Measurements from ENCODE around the gene MAPKAPK2.

MAPKAPK2 gene

GRCh38 chr1:206714331-206715058 lies 29.8 kb downstream of the MAPKAPK2 start:
- DNase-seq (ENCODE audit: low read depth, low spot score): no peak

DNA sequence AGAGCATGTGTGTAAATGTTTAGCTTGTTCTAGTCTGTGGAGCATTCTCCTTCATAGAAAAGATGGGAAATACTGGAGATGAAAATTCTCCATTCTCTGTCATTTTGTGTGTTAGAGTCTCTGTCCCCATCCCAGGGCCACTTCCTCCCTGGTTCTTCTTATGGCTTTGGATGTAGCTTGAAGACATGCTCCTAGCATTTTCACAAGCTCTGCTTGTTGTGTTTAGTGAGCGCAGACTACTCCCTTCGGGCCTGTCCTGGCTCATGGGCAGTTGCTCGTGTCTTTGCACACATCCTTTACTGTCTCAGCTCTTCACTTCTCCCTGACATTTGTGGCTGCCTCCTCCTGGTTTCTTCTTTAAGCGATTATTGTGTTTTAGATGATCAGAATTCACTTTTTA lies 30.4 kb downstream of the MAPKAPK2 start:
- Histone ChIP-seq H3K27me3 (ENCODE audit: insufficient read depth, insufficient read length) (no peaks in the 10 kb centered on the region), H3K9ac (ENCODE audit: insufficient read length, low read depth) (no peak overlapping the region), H3K9me3 (ENCODE audit: insufficient read depth, low read length) (no peaks in the 10 kb centered on the region), H3K36me3 (ENCODE audit: insufficient read depth, insufficient read length, low read length) (no peaks in the 10 kb centered on the region), H3K4me1 (ENCODE audit: insufficient read depth, insufficient read length) (no peaks in the 10 kb centered on the region), H3K4me3 (ENCODE audit: insufficient read length, low read depth) (no peak overlapping the region)
- DNase-seq (ENCODE audit: low read depth, low spot score): no peak
- TF ChIP-seq YY1 (IDR thresholded peaks at IDR 0.05; ENCODE audit: insufficient read depth, insufficient read length): no peak
- no peak for TF ChIP-seq SUZ12 (IDR thresholded peaks at IDR 0.05; ENCODE audit: extremely low read depth, insufficient read depth, insufficient read length)
- TF ChIP-seq ZNF274 (IDR thresholded peaks at IDR 0.05; ENCODE audit: low read depth, low read length): no peak

More at GRCh38 chr1:206714331-206715058, 29.8 kb downstream of the MAPKAPK2 start:
- H3K4me1 ChIP-seq (ENCODE audit: insufficient read depth, insufficient read length): no peaks in the 10 kb centered on the region
- no peak overlapping the region for H3K9ac ChIP-seq (ENCODE audit: insufficient read length, low read depth)
- no peaks in the 10 kb centered on the region for H3K9me3 ChIP-seq (ENCODE audit: insufficient read depth, low read length)
- H3K4me3 ChIP-seq (ENCODE audit: insufficient read length, low read depth): no peak overlapping the region
- TF ChIP-seq ZNF274 (IDR thresholded peaks at IDR 0.05; ENCODE audit: low read depth, low read length) (no peak), YY1 (IDR thresholded peaks at IDR 0.05; ENCODE audit: insufficient read depth, insufficient read length) (no peak)
- H3K27me3 ChIP-seq (ENCODE audit: insufficient read depth, insufficient read length): no peaks in the 10 kb centered on the region
- no peaks in the 10 kb centered on the region for H3K36me3 ChIP-seq (ENCODE audit: insufficient read depth, insufficient read length, low read length)

- Histone ChIP-seq H3K9me3 (ENCODE audit: insufficient read depth, low read length) (no peaks in the 10 kb centered on the region), H3K27me3 (ENCODE audit: insufficient read depth, insufficient read length) (no peaks in the 10 kb centered on the region), H3K36me3 (ENCODE audit: insufficient read depth, insufficient read length, low read length) (no peaks in the 10 kb centered on the region), H3K4me1 (ENCODE audit: insufficient read depth, insufficient read length) (no peaks in the 10 kb centered on the region), H3K9ac (ENCODE audit: insufficient read length, low read depth) (no peak overlapping the region), H3K4me3 (ENCODE audit: insufficient read length, low read depth) (no peak overlapping the region)
- DNase-seq (ENCODE audit: low read depth, low spot score): no peak
- TF ChIP-seq YY1 (IDR thresholded peaks at IDR 0.05; ENCODE audit: insufficient read depth, insufficient read length): no peak
- no peak for TF ChIP-seq SUZ12 (IDR thresholded peaks at IDR 0.05; ENCODE audit: extremely low read depth, insufficient read depth, insufficient read length)
- TF ChIP-seq ZNF274 (IDR thresholded peaks at IDR 0.05; ENCODE audit: low read depth, low read length): no peak
Observed at GRCh38 chr1:206715552-206716158, 30.9 kb downstream of the MAPKAPK2 start.

GRCh38 chr1:206716159-206716869 lies 31.6 kb downstream of the MAPKAPK2 start:
- H3K4me1 ChIP-seq (ENCODE audit: insufficient read depth, insufficient read length): no peaks in the 10 kb centered on the region
- H3K4me3 ChIP-seq (ENCODE audit: insufficient read length, low read depth): no peak overlapping the region
- no peak for DNase-seq (ENCODE audit: low read depth, low spot score)
- no peak overlapping the region for H3K9ac ChIP-seq (ENCODE audit: insufficient read length, low read depth)
- no peaks in the 10 kb centered on the region for H3K9me3 ChIP-seq (ENCODE audit: insufficient read depth, low read length)
- H3K27me3 ChIP-seq (ENCODE audit: insufficient read depth, insufficient read length): no peaks in the 10 kb centered on the region
- H3K36me3 ChIP-seq (ENCODE audit: insufficient read depth, insufficient read length, low read length): no peaks in the 10 kb centered on the region
- TF ChIP-seq ZNF274 (IDR thresholded peaks at IDR 0.05; ENCODE audit: low read depth, low read length) (no peak), YY1 (IDR thresholded peaks at IDR 0.05; ENCODE audit: insufficient read depth, insufficient read length) (no peak), SUZ12 (IDR thresholded peaks at IDR 0.05; ENCODE audit: extremely low read depth, insufficient read depth, insufficient read length) (no peak)

- no peaks in the 10 kb centered on the region for H3K36me3 ChIP-seq (ENCODE audit: insufficient read depth, insufficient read length, low read length)
- H3K4me1 ChIP-seq (ENCODE audit: insufficient read depth, insufficient read length): no peaks in the 10 kb centered on the region
- no peak overlapping the region for H3K9ac ChIP-seq (ENCODE audit: insufficient read length, low read depth)
Observed at GRCh38 chr1:206716870-206717673, 32.4 kb downstream of the MAPKAPK2 start.

DNA sequence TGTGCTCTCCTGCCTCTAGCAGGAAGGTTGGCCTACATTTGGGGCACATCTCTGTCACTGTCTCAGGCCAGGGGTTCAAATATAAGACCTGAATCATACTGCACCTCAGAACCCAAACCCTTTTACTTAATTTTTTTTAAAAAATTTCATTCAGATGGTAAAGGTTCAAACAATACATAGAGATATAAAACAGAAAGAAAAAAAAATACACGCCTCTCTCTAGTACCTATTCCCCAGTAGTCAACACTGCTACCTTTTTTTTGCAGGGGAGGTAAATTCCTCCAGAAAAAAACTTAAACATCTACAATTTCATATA lies 32.9 kb downstream of the MAPKAPK2 start:
- TF ChIP-seq ZNF274 (IDR thresholded peaks at IDR 0.05; ENCODE audit: low read depth, low read length) (no peak), YY1 (IDR thresholded peaks at IDR 0.05; ENCODE audit: insufficient read depth, insufficient read length) (no peak), SUZ12 (IDR thresholded peaks at IDR 0.05; ENCODE audit: extremely low read depth, insufficient read depth, insufficient read length) (no peak)

More at GRCh38 chr1:206716870-206717673, 32.4 kb downstream of the MAPKAPK2 start:
- Histone ChIP-seq H3K27me3 (ENCODE audit: insufficient read depth, insufficient read length) (no peaks in the 10 kb centered on the region), H3K4me3 (ENCODE audit: insufficient read length, low read depth) (no peak overlapping the region), H3K9me3 (ENCODE audit: insufficient read depth, low read length) (no peaks in the 10 kb centered on the region)
- TF ChIP-seq SUZ12 (IDR thresholded peaks at IDR 0.05; ENCODE audit: extremely low read depth, insufficient read depth, insufficient read length): no peak
- TF ChIP-seq YY1 (IDR thresholded peaks at IDR 0.05; ENCODE audit: insufficient read depth, insufficient read length): no peak
- no peak for TF ChIP-seq ZNF274 (IDR thresholded peaks at IDR 0.05; ENCODE audit: low read depth, low read length)
- DNase-seq (ENCODE audit: low read depth, low spot score): no peak

More for the DNA sequence above, 32.9 kb downstream of the MAPKAPK2 start:
- H3K9me3 ChIP-seq (ENCODE audit: insufficient read depth, low read length): no peaks in the 10 kb centered on the region
- no peak overlapping the region for H3K9ac ChIP-seq (ENCODE audit: insufficient read length, low read depth)
- no peak for DNase-seq (ENCODE audit: low read depth, low spot score)
- no peaks in the 10 kb centered on the region for H3K27me3 ChIP-seq (ENCODE audit: insufficient read depth, insufficient read length)
- no peak overlapping the region for H3K4me3 ChIP-seq (ENCODE audit: insufficient read length, low read depth)
- peaks cover 2% of the 10 kb centered on the region for H3K4me1 ChIP-seq (ENCODE audit: insufficient read depth, insufficient read length)
- no peaks in the 10 kb centered on the region for H3K36me3 ChIP-seq (ENCODE audit: insufficient read depth, insufficient read length, low read length)
